ENCODE results near the gene FAAH2. TPM values are rescaled to one million over a fixed set of nuclear protein-coding genes. Genes with fewer than 3 reads are reported as not detected.

Gene FAAH2
- total RNA-seq, 1 donor from 2014 or later: 3.1 TPM

- ChIA-PET POLR2A (no interaction called here), CTCF (no interaction called here)
- intact Hi-C loops (cut with micrococcal nuclease): no loop called here
These were observed 135.8 kb downstream of the FAAH2 start for GRCh38 chrX:57422289-57422688.

GRCh38 chrX:57422790-57423189 lies 136.3 kb downstream of the FAAH2 start:
- TF ChIP-seq CTCF (IDR thresholded peaks at IDR 0.05): no peak
- Mint-ChIP-seq H3K36me3 (ENCODE audit: low read depth) (no peaks in the 10 kb centered on the region), H3K27me3 (no peaks in the 10 kb centered on the region), H3K9me3 (no peaks in the 10 kb centered on the region), H3K4me1 (no peaks in the 10 kb centered on the region), H3K4me3 (no peak overlapping the region), H3K27ac (no peak overlapping the region)
- CTCF ChIA-PET: no interaction called here
- intact Hi-C loops (cut with micrococcal nuclease): no loop called here
- DNase-seq: no peak
- POLR2A ChIA-PET: no interaction called here
- no peak for ATAC-seq (ENCODE audit: low read depth)

More at GRCh38 chrX:57422289-57422688, 135.8 kb downstream of the FAAH2 start:
- Mint-ChIP-seq H3K36me3 (ENCODE audit: low read depth) (no peaks in the 10 kb centered on the region), H3K9me3 (no peaks in the 10 kb centered on the region), H3K4me3 (no peak overlapping the region), H3K4me1 (no peaks in the 10 kb centered on the region), H3K27ac (no peak overlapping the region), H3K27me3 (no peaks in the 10 kb centered on the region)
- ATAC-seq (ENCODE audit: low read depth): no peak
- no peak for DNase-seq
- no peak for TF ChIP-seq CTCF (IDR thresholded peaks at IDR 0.05)

- no peaks in the 10 kb centered on the region for H3K4me1 Mint-ChIP-seq
- intact Hi-C loops (cut with micrococcal nuclease): no loop called here
- no peak overlapping the region for H3K27ac Mint-ChIP-seq
- CTCF ChIA-PET: no interaction called here
- H3K9me3 Mint-ChIP-seq: no peaks in the 10 kb centered on the region
- H3K4me3 Mint-ChIP-seq: no peak overlapping the region
- DNase-seq (no peak), ATAC-seq (ENCODE audit: low read depth) (no peak)
- H3K27me3 Mint-ChIP-seq: no peaks in the 10 kb centered on the region
- POLR2A ChIA-PET: no interaction called here
- no peak for TF ChIP-seq CTCF (IDR thresholded peaks at IDR 0.05)
- no peaks in the 10 kb centered on the region for H3K36me3 Mint-ChIP-seq (ENCODE audit: low read depth)
These were observed 158.6 kb downstream of the FAAH2 start for GRCh38 chrX:57445076-57445475.

- ATAC-seq (ENCODE audit: low read depth) (no peak), DNase-seq (no peak)
- Mint-ChIP-seq H3K4me1 (no peaks in the 10 kb centered on the region), H3K4me3 (no peak overlapping the region), H3K27me3 (no peaks in the 10 kb centered on the region), H3K36me3 (ENCODE audit: low read depth) (no peaks in the 10 kb centered on the region), H3K9me3 (no peaks in the 10 kb centered on the region), H3K27ac (no peak overlapping the region)
- intact Hi-C loops (cut with micrococcal nuclease): no loop called here
- ChIA-PET CTCF (no interaction called here), POLR2A (no interaction called here)
- TF ChIP-seq CTCF (IDR thresholded peaks at IDR 0.05): no peak
These were observed 159.3 kb downstream of the FAAH2 start for GRCh38 chrX:57445832-57446231.

- Mint-ChIP-seq H3K36me3 (ENCODE audit: low read depth) (no peaks in the 10 kb centered on the region), H3K4me1 (no peaks in the 10 kb centered on the region), H3K4me3 (no peak overlapping the region), H3K27ac (no peak overlapping the region), H3K9me3 (no peaks in the 10 kb centered on the region), H3K27me3 (no peaks in the 10 kb centered on the region)
- intact Hi-C loops (cut with micrococcal nuclease): no loop called here
- DNase-seq: no peak
- ChIA-PET CTCF (no interaction called here), POLR2A (no interaction called here)
- no peak for ATAC-seq (ENCODE audit: low read depth)
- no peak for TF ChIP-seq CTCF (IDR thresholded peaks at IDR 0.05)
These were observed 161.3 kb downstream of the FAAH2 start for GRCh38 chrX:57447856-57448255.
